ENCODE measurements around the gene MCRIP1. TPM values are rescaled to one million over a fixed set of nuclear protein-coding genes. Genes with fewer than 3 reads are reported as not detected.

MCRIP1 gene
- total RNA-seq, 3 donors from 2014 or later (not counting 1 experiment from before 2014, with no cell fraction given) = 81.1 to 95.5 (median 84.2) TPM

GRCh38 chr17:81837641-81838040, 4.5 kb upstream of the MCRIP1 start:
- intact Hi-C loops (cut with micrococcal nuclease) = no loop called here
- 83% methylated on average over 9 of the region's 9 CpGs for WGBS (ENCODE audit: insufficient coverage)
- Mint-ChIP-seq H3K4me3 (no peak overlapping the region), H3K27ac (no peak overlapping the region), H3K27me3 (ENCODE audit: low read depth in 2 of 2) (no peaks in the 10 kb centered on the region), H3K9me3 (no peaks in the 10 kb centered on the region), H3K4me1 (peaks cover under 1 to 1% of the 10 kb centered on the region in 2 donors), H3K36me3 (no peaks in the 10 kb centered on the region)
- Histone ChIP-seq H3K27me3 (ENCODE audit: control insufficient read depth, insufficient read depth, low read length) (no peaks in the 10 kb centered on the region), H3K9me3 (ENCODE audit: control insufficient read depth, insufficient read depth, low read length) (no peaks in the 10 kb centered on the region), H3K4me1 (ENCODE audit: control insufficient read depth, insufficient read depth, low read length) (peaks cover 12% of the 10 kb centered on the region), H3K36me3 (ENCODE audit: control insufficient read depth, insufficient read depth, low read length) (peaks cover 4% of the 10 kb centered on the region), H3K27ac (ENCODE audit: low read length) (no peak overlapping the region), H3K4me3 (ENCODE audit: low read length) (no peak overlapping the region)
- TF ChIP-seq, protein P1, sequence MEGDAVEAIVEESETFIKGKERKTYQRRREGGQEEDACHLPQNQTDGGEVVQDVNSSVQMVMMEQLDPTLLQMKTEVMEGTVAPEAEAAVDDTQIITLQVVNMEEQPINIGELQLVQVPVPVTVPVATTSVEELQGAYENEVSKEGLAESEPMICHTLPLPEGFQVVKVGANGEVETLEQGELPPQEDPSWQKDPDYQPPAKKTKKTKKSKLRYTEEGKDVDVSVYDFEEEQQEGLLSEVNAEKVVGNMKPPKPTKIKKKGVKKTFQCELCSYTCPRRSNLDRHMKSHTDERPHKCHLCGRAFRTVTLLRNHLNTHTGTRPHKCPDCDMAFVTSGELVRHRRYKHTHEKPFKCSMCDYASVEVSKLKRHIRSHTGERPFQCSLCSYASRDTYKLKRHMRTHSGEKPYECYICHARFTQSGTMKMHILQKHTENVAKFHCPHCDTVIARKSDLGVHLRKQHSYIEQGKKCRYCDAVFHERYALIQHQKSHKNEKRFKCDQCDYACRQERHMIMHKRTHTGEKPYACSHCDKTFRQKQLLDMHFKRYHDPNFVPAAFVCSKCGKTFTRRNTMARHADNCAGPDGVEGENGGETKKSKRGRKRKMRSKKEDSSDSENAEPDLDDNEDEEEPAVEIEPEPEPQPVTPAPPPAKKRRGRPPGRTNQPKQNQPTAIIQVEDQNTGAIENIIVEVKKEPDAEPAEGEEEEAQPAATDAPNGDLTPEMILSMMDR (IDR thresholded peaks at IDR 0.05) = no peak
- peak in 1 of 3 donors; percentile 45 for ATAC-seq
- no peak for DNase-seq

DNA sequence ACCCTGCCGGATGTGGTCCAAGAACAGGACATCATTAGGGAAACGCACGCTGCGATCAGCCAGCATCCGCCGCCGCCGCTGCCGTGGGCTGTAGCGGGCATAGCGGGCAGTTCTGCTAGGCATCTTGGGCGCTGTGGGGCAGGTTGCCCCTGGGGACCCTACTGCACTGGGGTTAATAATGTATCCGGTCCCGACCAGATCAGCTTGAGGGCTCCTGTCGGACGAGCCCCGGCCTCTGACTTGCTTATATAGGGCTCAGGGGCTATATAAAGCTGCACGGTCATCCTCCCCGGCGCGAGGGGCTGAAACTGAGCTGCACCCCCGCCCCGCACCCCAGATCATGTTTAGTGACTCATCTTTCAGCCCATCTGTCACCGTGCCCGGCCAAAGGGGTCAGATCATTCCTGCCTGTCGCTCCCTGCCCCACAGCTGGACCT, 1.8 kb upstream of the MCRIP1 start, which contains the start of gene PPP1R27:
PPP1R27 (minus strand) TSS at position 220 of the 437 bp plus-strand sequence; CDS start at position 123, 97 bp downstream.
- H3K9me3 ChIP-seq (ENCODE audit: control insufficient read depth, insufficient read depth, low read length) = no peaks in the 10 kb centered on the region
- H3K27ac ChIP-seq (ENCODE audit: low read length) = peak within 1 kb of the TSS; percentile 93
- H3K4me1 ChIP-seq (ENCODE audit: control insufficient read depth, insufficient read depth, low read length) = peaks cover 26% of the 10 kb centered on the region
- TF ChIP-seq, protein P1 (IDR thresholded peaks at IDR 0.05) = no peak
- WGBS (ENCODE audit: insufficient coverage) = 95% methylated on average over 26 of the region's 26 CpGs
- intact Hi-C loops (cut with micrococcal nuclease) = no loop called here
- no peaks in the 10 kb centered on the region for H3K36me3 ChIP-seq (ENCODE audit: control insufficient read depth, insufficient read depth, low read length)
- Mint-ChIP-seq H3K4me1 (peaks cover 12 to 17% of the 10 kb centered on the region in 2 donors), H3K36me3 (no peaks in the 10 kb centered on the region), H3K27me3 (ENCODE audit: low read depth in 2 of 2) (no peaks in the 10 kb centered on the region), H3K4me3 (peak within 1 kb of the TSS; percentile 71), H3K9me3 (no peaks in the 10 kb centered on the region), H3K27ac (peak within 1 kb of the TSS; percentile 75 to 94)
- DNase-seq (no peak), ATAC-seq (no peak)
- H3K27me3 ChIP-seq (ENCODE audit: control insufficient read depth, insufficient read depth, low read length) = no peaks in the 10 kb centered on the region
- H3K4me3 ChIP-seq (ENCODE audit: low read length) = no peak within 1 kb of the TSS

DNA sequence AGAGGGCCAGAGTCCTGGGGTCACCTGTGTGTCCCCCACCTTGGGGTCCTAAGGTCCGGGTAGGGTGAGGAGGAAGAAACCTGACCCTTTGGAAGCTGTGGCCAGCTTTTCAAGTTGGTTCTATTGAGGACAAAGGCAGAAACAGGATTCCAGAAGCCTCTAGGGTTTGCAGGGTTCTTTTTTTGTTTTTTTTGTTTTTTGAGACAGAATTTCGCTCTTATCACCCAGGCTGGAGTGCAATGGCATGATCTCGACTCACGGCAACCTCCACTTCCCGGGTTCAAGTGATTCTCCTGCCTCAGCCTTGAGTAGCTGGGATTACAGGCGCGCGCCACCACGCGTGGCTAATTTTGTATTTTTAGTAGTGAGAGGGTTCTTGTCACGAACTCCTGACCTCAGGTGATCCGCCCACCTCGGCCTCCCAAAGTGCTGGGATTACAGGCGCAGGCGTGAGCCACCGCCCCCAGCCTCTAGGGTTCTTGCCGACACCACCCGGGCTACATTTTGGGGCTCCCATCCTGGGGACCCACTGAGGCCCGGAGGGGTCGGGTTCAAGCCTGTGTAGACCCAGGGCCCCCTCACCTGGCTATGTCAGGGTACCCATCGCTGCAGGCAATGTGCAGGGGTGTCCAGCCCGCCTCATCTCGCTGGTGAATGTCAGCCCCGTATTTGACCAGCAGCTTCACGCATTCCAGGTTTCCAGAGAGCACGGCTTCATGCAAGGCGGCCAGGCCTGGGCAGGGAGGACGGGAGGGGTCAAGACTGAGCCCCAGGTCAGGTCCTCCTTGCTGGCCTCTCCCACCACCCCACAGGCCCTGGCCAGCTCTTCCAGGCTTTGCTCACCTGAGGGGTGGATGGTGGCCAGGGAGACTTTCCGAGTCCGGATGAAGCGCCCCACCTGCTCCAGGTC, 1.1 kb upstream of the MCRIP1 start:
- Histone ChIP-seq H3K27me3 (ENCODE audit: control insufficient read depth, insufficient read depth, low read length) (no peaks in the 10 kb centered on the region), H3K9me3 (ENCODE audit: control insufficient read depth, insufficient read depth, low read length) (no peaks in the 10 kb centered on the region), H3K4me3 (ENCODE audit: low read length) (peak overlapping the region; percentile 71), H3K36me3 (ENCODE audit: control insufficient read depth, insufficient read depth, low read length) (no peaks in the 10 kb centered on the region), H3K27ac (ENCODE audit: low read length) (peak overlapping the region; percentile 93), H3K4me1 (ENCODE audit: control insufficient read depth, insufficient read depth, low read length) (peaks cover 26% of the 10 kb centered on the region)
- no peaks in the 10 kb centered on the region for H3K9me3 Mint-ChIP-seq
- ATAC-seq = no peak
- peaks cover 12 to 20% of the 10 kb centered on the region in 2 donors for H3K4me1 Mint-ChIP-seq
- DNase-seq = no peak
- H3K27ac Mint-ChIP-seq = peak overlapping the region; percentile 75 to 94
- WGBS (ENCODE audit: insufficient coverage) = 92% methylated on average over 31 of the region's 31 CpGs
- H3K36me3 Mint-ChIP-seq = no peaks in the 10 kb centered on the region
- no peaks in the 10 kb centered on the region for H3K27me3 Mint-ChIP-seq (ENCODE audit: low read depth in 2 of 2)
- peak overlapping the region; percentile 71 for H3K4me3 Mint-ChIP-seq
- intact Hi-C loops (cut with micrococcal nuclease) = loop anchor here (2.0 kb wide), 1 partner anchor 27 kb away; the partner anchor contains the start of gene P4HB
- TF ChIP-seq, protein P1 (IDR thresholded peaks at IDR 0.05) = no peak

All from natural killer cell (primary cell).